ENCODE measurements around the gene VIL1. TPM values are rescaled to one million over a fixed set of nuclear protein-coding genes. Genes with fewer than 3 reads are reported as not detected.

The VIL1 gene
- total RNA-seq, 1 experiment from 2014 or later, result 4.2 TPM

- H3K9ac ChIP-seq (ENCODE audit: extremely low read depth, insufficient read length, low read length), result no peak overlapping the region
- no peaks in the 10 kb centered on the region for H3K36me3 Mint-ChIP-seq (ENCODE audit: insufficient read depth in 1 of 3, low read depth in 3 of 3)
- no peak overlapping the region for H3K56ac ChIP-seq (ENCODE audit: insufficient read length, low read depth, low read length)
- peaks cover 9% of the 10 kb centered on the region in 2 experiments for H3K4me1 Mint-ChIP-seq
- H3K9me3 Mint-ChIP-seq, result no peaks in the 10 kb centered on the region; a peak in 1 of 5 replicates
- WGBS (ENCODE audit: extremely low coverage, insufficient read length, low lambda C conversion rate), result no CpG with 5 or more reads among the region's 2 CpGs
- no peak for DNase-seq
- no peaks in the 10 kb centered on the region for H3K23me2 ChIP-seq (ENCODE audit: insufficient read length, low read depth, low read length, poor library complexity, severe bottlenecking)
- no peak overlapping the region for H2BK20ac ChIP-seq (ENCODE audit: low read depth, low read length, poor library complexity, severe bottlenecking)
- H3K4me2 ChIP-seq (ENCODE audit: insufficient read depth, insufficient read length, low read length), result no peak overlapping the region
- H3K9me3 ChIP-seq (ENCODE audit: control insufficient read depth, low read depth, low read length), result no peaks in the 10 kb centered on the region
- no peak overlapping the region for H2BK5ac ChIP-seq (ENCODE audit: insufficient read length, low read length)
- H3K79me2 ChIP-seq (ENCODE audit: insufficient read depth, low read length), result no peaks in the 10 kb centered on the region
- no peak overlapping the region for H3T11ph ChIP-seq (ENCODE audit: low read length)
- peaks cover 3% of the 10 kb centered on the region; the same call in 1 of the 2 replicates for H3K27me3 Mint-ChIP-seq (ENCODE audit: low read depth)
- H3K27me3 ChIP-seq (ENCODE audit: insufficient read depth, low read length), result no peaks in the 10 kb centered on the region
- H3K23ac ChIP-seq (ENCODE audit: insufficient read length, low read depth, low read length), result no peak overlapping the region
- H2BK15ac ChIP-seq (ENCODE audit: low read depth, low read length), result no peak overlapping the region
- no peak overlapping the region; a peak in 1 of 7 replicates for H3K27ac Mint-ChIP-seq
- H2BK120ac ChIP-seq (ENCODE audit: low read depth, low read length, poor library complexity, severe bottlenecking), result no peak overlapping the region
- no peak overlapping the region for H2AK5ac ChIP-seq (ENCODE audit: insufficient read length, low read length)
- H4K91ac ChIP-seq (ENCODE audit: insufficient read length, low read depth, low read length), result no peak overlapping the region
- H3K4ac ChIP-seq (ENCODE audit: low read depth, low read length), result no peak overlapping the region
- no peaks in the 10 kb centered on the region for H3K79me1 ChIP-seq (ENCODE audit: insufficient read depth, low read depth, low read length, poor library complexity, severe bottlenecking)
- no peak overlapping the region for H4K5ac ChIP-seq (ENCODE audit: insufficient read length, low read depth, low read length)
- H3K4me1 ChIP-seq (ENCODE audit: insufficient read depth, low read length), result no peaks in the 10 kb centered on the region
- H3K14ac ChIP-seq (ENCODE audit: insufficient read depth, low read length), result no peak overlapping the region
- no peak overlapping the region for H3K4me3 Mint-ChIP-seq
- H4K8ac ChIP-seq (replicated peaks; ENCODE audit: insufficient read length, low read depth, low read length), result no peak overlapping the region
- H3K18ac ChIP-seq (ENCODE audit: insufficient read length, low read depth, low read length), result no peak overlapping the region
- no peak overlapping the region for H2BK12ac ChIP-seq (ENCODE audit: insufficient read length, low read depth, low read length)
- no peak overlapping the region for H2AFZ ChIP-seq (ENCODE audit: low read length)
- H4K20me1 ChIP-seq (ENCODE audit: control insufficient read depth, insufficient read depth, insufficient read length), result no peaks in the 10 kb centered on the region
- no peak for TF ChIP-seq CTCF (conservative IDR thresholded peaks at IDR 0.05)
- no peak overlapping the region for H3K27ac ChIP-seq (ENCODE audit: insufficient read length, low read depth, low read length)
These were observed 49.6 kb upstream of the VIL1 start for GRCh38 chr2:218369330-218369729.

Data from H9 (cell line).